ENCODE results near the gene COMT. TPM values are rescaled to one million over a fixed set of nuclear protein-coding genes. Genes with fewer than 3 reads are reported as not detected.

COMT gene
- total and polyA plus RNA-seq, 9 donors: 23.1 to 200 (median 161) TPM

- 45 to 68% (median 46%) methylated on average over 9 of the region's 9 CpGs for WGBS, 3 donors
- Histone ChIP-seq H3K27me3 (no peaks in the 10 kb centered on the region), H3K4me1 (ENCODE audit: insufficient read depth) (peaks cover 27% of the 10 kb centered on the region), H3K27ac (peak overlapping the region in 1 of 2 donors; percentile 72), H3K4me3 (no peak overlapping the region), H3K36me3 (no peaks in the 10 kb centered on the region), H3K9me3 (no peaks in the 10 kb centered on the region)
- intact Hi-C loops (cut with DNase I): no loop called here
- TF ChIP-seq CTCF (IDR thresholded peaks at IDR 0.05): no peak
- no peak for TF ChIP-seq EP300 (IDR thresholded peaks at IDR 0.05)
- TF ChIP-seq POLR2A (IDR thresholded peaks at IDR 0.05): no peak
- DNase-seq: no peak
Measured at GRCh38 chr22:19948057-19948760, 6.6 kb downstream of the COMT start.

- intact Hi-C loops (cut with DNase I): no loop called here
- H3K36me3 ChIP-seq: no peaks in the 10 kb centered on the region
- H3K27me3 ChIP-seq: no peaks in the 10 kb centered on the region
- 13 to 23% (median 19%) methylated on average over 13 of the region's 13 CpGs for WGBS, 3 donors
- H3K4me3 ChIP-seq: no peak overlapping the region
- H3K9me3 ChIP-seq: no peaks in the 10 kb centered on the region
- H3K27ac ChIP-seq: peak overlapping the region; percentile 28 to 36
- peak in 3 of 5 donors; percentile 53 to 72 (median 55) for DNase-seq
- peaks cover 18% of the 10 kb centered on the region for H3K4me1 ChIP-seq (ENCODE audit: insufficient read depth)
- TF ChIP-seq EP300 (IDR thresholded peaks at IDR 0.05): no peak
- no peak for TF ChIP-seq CTCF (IDR thresholded peaks at IDR 0.05)
- no peak for TF ChIP-seq POLR2A (IDR thresholded peaks at IDR 0.05)
Measured at GRCh38 chr22:19951346-19951745, 9.8 kb downstream of the COMT start.

- no peaks in the 10 kb centered on the region for H3K9me3 ChIP-seq
- WGBS, 3 donors: 80 to 92% (median 81%) methylated on average over 15 to 19 of the region's 19 CpGs
- TF ChIP-seq CTCF (IDR thresholded peaks at IDR 0.05) (no peak), POLR2A (IDR thresholded peaks at IDR 0.05) (no peak), EP300 (IDR thresholded peaks at IDR 0.05) (no peak)
- no peak overlapping the region for H3K27ac ChIP-seq
- no peak overlapping the region for H3K4me3 ChIP-seq
- intact Hi-C loops (cut with DNase I): no loop called here
- no peaks in the 10 kb centered on the region for H3K27me3 ChIP-seq
- no peaks in the 10 kb centered on the region for H3K36me3 ChIP-seq
- no peak for DNase-seq
- peaks cover 16% of the 10 kb centered on the region for H3K4me1 ChIP-seq (ENCODE audit: insufficient read depth)
Measured at GRCh38 chr22:19955241-19956128, 13.9 kb downstream of the COMT start.

GRCh38 chr22:19957445-19957844 lies 15.9 kb downstream of the COMT start:
- 87 to 89% (median 89%) methylated on average over 9 of the region's 9 CpGs for WGBS, 3 donors
- H3K27ac ChIP-seq: no peak overlapping the region
- no peaks in the 10 kb centered on the region for H3K9me3 ChIP-seq
- TF ChIP-seq EP300 (IDR thresholded peaks at IDR 0.05) (no peak), CTCF (IDR thresholded peaks at IDR 0.05) (no peak), POLR2A (IDR thresholded peaks at IDR 0.05) (no peak)
- intact Hi-C loops (cut with DNase I): no loop called here
- DNase-seq: peak in 1 of 5 donors; percentile 40
- no peaks in the 10 kb centered on the region for H3K36me3 ChIP-seq
- H3K4me3 ChIP-seq: no peak overlapping the region
- no peaks in the 10 kb centered on the region for H3K27me3 ChIP-seq
- H3K4me1 ChIP-seq (ENCODE audit: insufficient read depth): peaks cover 10% of the 10 kb centered on the region

Data from ovary (tissue), 9 donors.